ENCODE data around the gene SLC44A5. TPM values are rescaled to one million over a fixed set of nuclear protein-coding genes. Genes with fewer than 3 reads are reported as not detected.

SLC44A5 gene
- total RNA-seq, 4 donors from 2014 or later, result 2.2 to 5.2 (median 3.3) TPM; not detected in 1

DNA sequence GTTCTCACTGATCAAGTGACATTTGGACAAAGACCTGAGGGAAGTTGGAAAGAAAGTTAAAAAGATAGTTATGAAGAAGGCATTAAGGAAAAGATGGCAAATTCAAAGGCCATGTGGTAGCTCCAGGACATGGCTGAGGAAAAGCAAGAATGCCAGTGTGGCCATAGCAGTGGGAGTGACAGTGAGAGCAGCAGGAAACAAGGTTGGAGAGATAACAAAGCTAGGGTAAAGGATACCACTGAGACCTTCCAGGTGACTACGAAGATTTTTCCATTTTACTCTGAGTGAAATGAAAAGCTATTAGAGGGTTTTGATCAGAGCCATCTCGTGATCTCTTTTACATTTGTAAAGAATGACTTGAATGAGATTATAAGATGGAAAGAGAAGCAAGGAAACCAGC, 170.6 kb downstream of the SLC44A5 start:
- no peak for TF ChIP-seq POLR2A (IDR thresholded peaks at IDR 0.05)
- Histone ChIP-seq H3K4me1 (no peaks in the 10 kb centered on the region), H3K27me3 (no peaks in the 10 kb centered on the region), H3K9me3 (no peaks in the 10 kb centered on the region), H3K27ac (no peak overlapping the region), H3K36me3 (no peaks in the 10 kb centered on the region), H3K4me3 (no peak overlapping the region)
- DNase-seq, result no peak
- WGBS, 2 donors (ENCODE audit: low coverage in 1 of 2), result 60 to 80% methylated on average over 1 to 2 of the region's 2 CpGs
- in situ Hi-C loops (cut with MboI; ENCODE audit: low pct_ligation_motif_present in 1 of 4, low pct_unique_long_range_greater_than_20kb in 1 of 4, low sequenced_read_pairs in 3 of 4), result no loop called here
- intact Hi-C loops (cut with DNase I; ENCODE audit: low total_unique reads), result no loop called here

- intact Hi-C loops (cut with DNase I; ENCODE audit: low total_unique reads), result no loop called here
- in situ Hi-C loops (cut with MboI; ENCODE audit: low pct_ligation_motif_present in 1 of 4, low pct_unique_long_range_greater_than_20kb in 1 of 4, low sequenced_read_pairs in 3 of 4), result no loop called here
- no peaks in the 10 kb centered on the region for H3K9me3 ChIP-seq
- H3K4me3 ChIP-seq, result no peak overlapping the region
- no peaks in the 10 kb centered on the region for H3K36me3 ChIP-seq
- no peak overlapping the region for H3K27ac ChIP-seq
- H3K27me3 ChIP-seq, result no peaks in the 10 kb centered on the region
- H3K4me1 ChIP-seq, result no peaks in the 10 kb centered on the region
- no peak for DNase-seq
- TF ChIP-seq, protein P1, sequence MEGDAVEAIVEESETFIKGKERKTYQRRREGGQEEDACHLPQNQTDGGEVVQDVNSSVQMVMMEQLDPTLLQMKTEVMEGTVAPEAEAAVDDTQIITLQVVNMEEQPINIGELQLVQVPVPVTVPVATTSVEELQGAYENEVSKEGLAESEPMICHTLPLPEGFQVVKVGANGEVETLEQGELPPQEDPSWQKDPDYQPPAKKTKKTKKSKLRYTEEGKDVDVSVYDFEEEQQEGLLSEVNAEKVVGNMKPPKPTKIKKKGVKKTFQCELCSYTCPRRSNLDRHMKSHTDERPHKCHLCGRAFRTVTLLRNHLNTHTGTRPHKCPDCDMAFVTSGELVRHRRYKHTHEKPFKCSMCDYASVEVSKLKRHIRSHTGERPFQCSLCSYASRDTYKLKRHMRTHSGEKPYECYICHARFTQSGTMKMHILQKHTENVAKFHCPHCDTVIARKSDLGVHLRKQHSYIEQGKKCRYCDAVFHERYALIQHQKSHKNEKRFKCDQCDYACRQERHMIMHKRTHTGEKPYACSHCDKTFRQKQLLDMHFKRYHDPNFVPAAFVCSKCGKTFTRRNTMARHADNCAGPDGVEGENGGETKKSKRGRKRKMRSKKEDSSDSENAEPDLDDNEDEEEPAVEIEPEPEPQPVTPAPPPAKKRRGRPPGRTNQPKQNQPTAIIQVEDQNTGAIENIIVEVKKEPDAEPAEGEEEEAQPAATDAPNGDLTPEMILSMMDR (IDR thresholded peaks at IDR 0.05), result no peak
- no peak for TF ChIP-seq POLR2A (IDR thresholded peaks at IDR 0.05)
- TF ChIP-seq EP300 (IDR thresholded peaks at IDR 0.05; ENCODE audit: low read depth), result no peak
- no peak for TF ChIP-seq POLR2AphosphoS5 (IDR thresholded peaks at IDR 0.05)
Observed at GRCh38 chr1:75438355-75438754, 172.6 kb downstream of the SLC44A5 start.

DNA sequence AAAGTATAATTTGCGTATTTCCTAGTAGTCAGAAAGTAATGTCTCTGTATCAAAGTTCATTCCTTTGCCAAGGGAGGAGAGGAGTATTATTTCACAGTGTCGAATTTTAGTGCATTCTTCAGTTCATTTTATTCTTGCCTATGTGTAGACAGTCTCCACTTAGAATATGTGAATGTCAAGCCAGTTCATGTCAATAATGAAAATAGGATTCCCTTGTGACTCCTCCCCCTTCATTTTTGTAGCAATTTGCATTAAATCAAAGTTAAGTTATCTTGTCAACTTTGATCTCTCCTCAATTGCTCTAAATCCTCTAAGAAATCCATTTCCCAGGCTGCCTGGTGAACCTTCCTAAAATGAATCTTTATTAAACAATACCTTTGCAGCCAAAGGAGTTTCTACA, 179.1 kb downstream of the SLC44A5 start:
- TF ChIP-seq POLR2A (IDR thresholded peaks at IDR 0.05) (no peak), POLR2AphosphoS5 (IDR thresholded peaks at IDR 0.05) (no peak), EP300 (IDR thresholded peaks at IDR 0.05; ENCODE audit: low read depth) (no peak)
- TF ChIP-seq, protein P1 (IDR thresholded peaks at IDR 0.05), result no peak
- H3K4me1 ChIP-seq, result no peaks in the 10 kb centered on the region
- H3K4me3 ChIP-seq, result no peak overlapping the region
- no peaks in the 10 kb centered on the region for H3K9me3 ChIP-seq
- intact Hi-C loops (cut with DNase I; ENCODE audit: low total_unique reads) (no loop called here), in situ Hi-C loops (cut with MboI; ENCODE audit: low pct_ligation_motif_present in 1 of 4, low pct_unique_long_range_greater_than_20kb in 1 of 4, low sequenced_read_pairs in 3 of 4) (no loop called here)
- H3K27ac ChIP-seq, result no peak overlapping the region
- no peak for DNase-seq
- H3K36me3 ChIP-seq, result no peaks in the 10 kb centered on the region
- H3K27me3 ChIP-seq, result no peaks in the 10 kb centered on the region
- WGBS, 2 donors (ENCODE audit: low coverage in 1 of 2), result 45 to 54% methylated on average over 2 of the region's 2 CpGs

- Histone ChIP-seq H3K27me3 (no peaks in the 10 kb centered on the region), H3K36me3 (no peaks in the 10 kb centered on the region), H3K4me3 (no peak overlapping the region), H3K9me3 (no peaks in the 10 kb centered on the region), H3K27ac (no peak overlapping the region), H3K4me1 (no peaks in the 10 kb centered on the region)
- DNase-seq, result no peak
- TF ChIP-seq POLR2AphosphoS5 (IDR thresholded peaks at IDR 0.05), result no peak
- no peak for TF ChIP-seq POLR2A (IDR thresholded peaks at IDR 0.05)
- TF ChIP-seq, protein P1 (IDR thresholded peaks at IDR 0.05), result no peak
- TF ChIP-seq EP300 (IDR thresholded peaks at IDR 0.05; ENCODE audit: low read depth), result no peak
- in situ Hi-C loops (cut with MboI; ENCODE audit: low pct_ligation_motif_present in 1 of 4, low pct_unique_long_range_greater_than_20kb in 1 of 4, low sequenced_read_pairs in 3 of 4) (no loop called here), intact Hi-C loops (cut with DNase I; ENCODE audit: low total_unique reads) (no loop called here)
Observed at GRCh38 chr1:75430526-75430925, 180.4 kb downstream of the SLC44A5 start.

DNA sequence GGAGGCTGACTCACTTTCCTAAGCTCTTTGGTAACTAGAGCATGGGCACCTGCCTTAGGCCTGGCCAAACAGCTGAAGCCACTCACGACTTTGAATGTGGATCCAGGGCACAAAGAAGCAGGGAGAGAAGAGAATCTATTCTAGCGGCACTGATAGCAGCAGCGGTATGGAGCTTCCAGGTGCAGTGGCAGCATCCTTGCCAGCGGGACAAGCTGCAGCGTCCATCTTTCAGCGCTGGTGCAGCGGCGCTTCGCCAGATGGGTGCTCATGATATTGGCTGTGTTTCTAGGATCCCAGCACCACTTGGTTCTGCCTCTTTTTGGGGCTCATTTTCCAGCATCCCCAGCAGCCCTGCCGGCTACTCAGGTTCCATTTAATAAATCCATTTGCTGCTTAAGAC, 184.2 kb downstream of the SLC44A5 start:
- WGBS, 2 donors (ENCODE audit: low coverage in 1 of 2), result 78 to 91% methylated on average over 7 to 10 of the region's 10 CpGs
- Histone ChIP-seq H3K36me3 (no peaks in the 10 kb centered on the region), H3K9me3 (no peaks in the 10 kb centered on the region), H3K27me3 (no peaks in the 10 kb centered on the region), H3K27ac (no peak overlapping the region), H3K4me1 (no peaks in the 10 kb centered on the region), H3K4me3 (no peak overlapping the region)
- DNase-seq, result no peak
- TF ChIP-seq EP300 (IDR thresholded peaks at IDR 0.05; ENCODE audit: low read depth) (no peak), POLR2A (IDR thresholded peaks at IDR 0.05) (no peak), POLR2AphosphoS5 (IDR thresholded peaks at IDR 0.05) (no peak)
- TF ChIP-seq, protein P1 (IDR thresholded peaks at IDR 0.05), result no peak
- in situ Hi-C loops (cut with MboI; ENCODE audit: low pct_ligation_motif_present in 1 of 4, low pct_unique_long_range_greater_than_20kb in 1 of 4, low sequenced_read_pairs in 3 of 4), result no loop called here
- intact Hi-C loops (cut with DNase I; ENCODE audit: low total_unique reads), result no loop called here

Data from transverse colon (tissue), 4 donors.